ENCODE measurements around the gene ZKSCAN3. TPM values are rescaled to one million over a fixed set of nuclear protein-coding genes. Genes with fewer than 3 reads are reported as not detected.
"Not testable (repeated sequence)": the region's sequence is repeated elsewhere in the genome, so short reads cannot be mapped to it uniquely, and the experiment has no call there.

Gene ZKSCAN3
- 4.0 TPM for total RNA-seq
- long read RNA-seq, partial matches to known transcripts = 0 of 1 reads
- long read RNA-seq, other reads (novel, unspliced or antisense) = 1 of 1 reads

DNA sequence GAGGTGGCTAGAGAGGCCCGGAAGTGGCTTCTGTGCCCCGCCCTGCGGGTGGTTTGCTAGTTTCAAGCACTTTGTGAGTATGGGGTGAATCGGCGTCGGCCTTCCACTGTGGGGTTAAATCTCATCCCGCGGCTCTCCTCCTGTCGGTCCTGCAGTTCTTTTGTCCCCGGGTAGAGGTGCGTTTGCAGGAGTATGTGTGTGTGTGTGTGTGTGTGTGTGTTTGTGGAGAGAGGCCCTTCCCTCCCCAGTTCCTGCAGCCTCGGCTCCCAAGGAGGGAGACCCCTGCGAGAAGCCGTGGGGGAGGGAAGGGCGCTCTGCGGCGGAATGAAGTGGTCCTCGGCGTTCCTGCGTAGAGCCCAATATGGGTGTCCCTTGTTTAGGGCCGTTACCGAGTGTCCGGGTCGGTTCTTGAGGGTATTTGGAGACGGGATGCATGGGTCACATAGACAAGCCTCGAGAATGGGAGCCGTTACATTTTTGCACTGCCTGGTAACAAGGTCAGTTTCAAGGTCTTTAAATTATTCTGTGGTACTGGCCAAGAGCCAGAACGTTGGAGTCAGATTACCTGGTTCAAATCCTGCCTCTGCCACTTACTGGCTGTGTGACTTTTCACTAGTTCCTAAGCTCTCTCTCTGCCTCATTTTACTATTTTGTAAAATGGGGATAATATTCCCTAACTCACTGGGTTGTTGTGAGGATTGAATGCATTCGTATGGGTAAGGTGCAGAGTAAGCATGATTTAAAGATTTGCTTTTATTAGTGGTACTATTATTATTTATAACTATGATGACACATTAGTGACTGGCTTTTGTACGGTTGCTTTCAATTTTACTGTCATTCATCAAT is at the start of gene ZKSCAN3:
Gene ZKSCAN3, plus strand, starts transcription at position 56 of the 846 bp plus-strand sequence. CDS start 9,640 bp downstream, outside the sequence.
- intact Hi-C loops (cut with DNase I) = loop anchor here (1.0 to 10.0 kb wide), 4 partner anchors 14 to 875 kb away; partner anchors contain the start of genes ZNF184 and ZSCAN31
- peak; percentile 92 for DNase-seq (ENCODE audit: missing footprints)
- ATAC-seq = peak; percentile 96

DNA sequence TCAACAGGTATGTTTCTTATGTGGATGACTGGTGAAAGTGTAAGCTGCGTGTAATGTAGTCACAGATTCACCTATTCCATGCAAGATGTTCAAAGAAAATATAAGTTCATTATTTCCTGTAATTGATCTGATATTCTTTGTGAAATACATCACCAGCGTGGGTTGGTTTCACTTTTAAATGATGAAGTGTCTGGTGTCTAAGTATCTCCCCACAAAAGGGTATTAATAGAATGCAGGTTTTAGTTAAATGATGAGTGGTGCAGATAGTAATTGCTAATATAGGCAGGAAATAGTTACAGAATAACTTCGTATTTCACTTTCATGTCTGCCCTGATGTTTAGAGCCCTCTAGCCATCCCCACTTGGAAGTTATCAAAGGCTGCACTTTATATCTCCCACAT is 46.2 kb upstream of the ZKSCAN3 start:
- DNase-seq (ENCODE audit: missing footprints) (no peak), ATAC-seq (no peak)
- intact Hi-C loops (cut with DNase I) = no loop called here

DNA sequence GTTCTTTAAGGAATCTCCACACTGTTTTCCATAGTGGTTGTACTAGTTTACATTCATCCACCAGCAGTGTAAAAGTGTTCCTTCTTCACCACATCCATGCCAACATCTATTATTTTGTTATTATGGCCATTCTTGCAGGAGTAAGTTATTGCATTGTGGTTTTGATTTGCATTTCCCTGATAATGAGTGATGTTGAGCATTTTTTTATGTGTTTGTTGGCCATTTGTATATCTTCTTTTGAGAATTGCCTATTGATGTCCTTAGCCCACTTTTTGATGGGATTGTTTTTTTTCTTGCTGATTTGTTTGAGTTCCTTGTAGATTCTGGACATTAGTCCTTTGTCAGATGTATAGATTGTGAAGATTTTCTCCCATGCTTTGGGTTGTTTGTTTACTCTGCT is 43.4 kb upstream of the ZKSCAN3 start:
- DNase-seq (ENCODE audit: missing footprints); ATAC-seq; intact Hi-C loops (cut with DNase I): not testable (repeated sequence)

DNA sequence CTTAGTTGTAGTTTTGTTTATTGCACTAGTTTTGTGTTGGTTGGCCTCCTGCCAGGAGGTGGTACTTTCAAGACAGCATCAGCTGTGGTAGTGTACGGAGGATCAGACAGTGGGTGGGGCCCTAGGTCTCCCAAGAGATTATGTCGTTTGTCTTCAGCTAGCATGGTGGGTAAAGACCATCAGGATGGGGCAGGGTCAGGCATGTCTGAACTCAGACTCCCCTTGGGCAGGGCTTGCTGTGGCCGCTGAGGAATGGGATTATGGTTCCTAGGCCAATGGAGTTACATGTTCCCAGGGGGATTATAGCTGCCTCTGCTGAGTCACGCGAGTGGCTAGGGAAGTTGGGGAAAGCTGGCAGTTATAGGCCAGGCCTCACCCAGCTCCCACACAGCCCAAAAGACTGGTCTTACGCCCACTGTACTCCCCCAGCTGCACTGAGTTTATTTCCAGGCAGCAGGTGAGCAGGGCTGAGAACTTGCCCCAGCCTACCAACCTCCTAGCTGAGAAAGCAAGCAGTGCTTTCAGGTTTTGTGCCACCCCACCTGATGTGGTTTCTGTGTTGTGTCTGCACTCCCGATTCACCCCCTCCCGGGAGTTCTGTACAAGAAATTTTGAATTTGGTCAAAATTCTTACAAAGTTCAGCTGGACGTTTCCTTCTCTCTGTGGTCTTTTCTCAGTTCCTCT is 38.5 kb upstream of the ZKSCAN3 start:
- DNase-seq (ENCODE audit: missing footprints) (no peak), ATAC-seq (no peak)
- intact Hi-C loops (cut with DNase I) = no loop called here

DNA sequence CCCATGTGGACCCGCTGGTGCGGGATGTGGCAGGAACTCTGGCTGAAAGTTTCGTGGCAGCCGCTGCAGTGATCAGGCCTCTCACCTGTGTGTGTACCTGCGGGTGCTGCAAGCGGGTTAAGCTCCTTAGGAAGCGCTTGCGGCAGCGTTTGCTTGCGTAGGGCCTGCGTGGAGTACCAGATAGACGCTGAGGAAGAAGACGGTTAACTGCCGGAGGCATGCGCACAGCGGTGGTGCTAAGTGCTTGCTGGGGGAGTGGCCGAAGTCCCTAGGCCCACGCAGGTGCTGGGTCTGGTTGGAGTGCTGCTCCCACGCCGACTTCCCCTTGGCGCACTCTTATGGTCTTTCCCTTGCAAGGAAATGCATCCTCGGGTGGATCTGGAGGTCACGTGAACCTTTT is 36.8 kb upstream of the ZKSCAN3 start:
- intact Hi-C loops (cut with DNase I) = no loop called here
- no peak for DNase-seq (ENCODE audit: missing footprints)
- ATAC-seq = no peak

DNA sequence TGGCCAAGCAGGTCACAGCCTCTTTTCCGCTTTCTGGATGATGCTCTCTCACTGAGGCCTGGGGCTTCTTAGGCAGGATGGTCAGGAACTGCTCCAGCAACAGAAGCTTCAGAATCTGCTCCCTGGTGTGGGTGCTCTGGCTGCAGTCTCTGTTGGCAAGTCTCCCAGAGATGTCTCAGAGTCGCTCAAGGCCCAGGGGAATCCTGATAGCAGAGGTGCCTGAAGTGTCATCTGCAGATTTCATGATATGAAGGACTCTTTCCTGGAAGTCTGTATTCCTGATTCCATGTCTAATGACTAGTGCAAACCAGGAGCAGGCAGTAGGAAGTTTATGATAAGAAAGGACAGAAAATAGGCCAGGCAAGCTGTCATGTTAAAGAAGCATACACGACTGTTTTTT is 34.1 kb upstream of the ZKSCAN3 start:
- ATAC-seq (no peak), DNase-seq (ENCODE audit: missing footprints) (no peak)
- intact Hi-C loops (cut with DNase I) = no loop called here

DNA sequence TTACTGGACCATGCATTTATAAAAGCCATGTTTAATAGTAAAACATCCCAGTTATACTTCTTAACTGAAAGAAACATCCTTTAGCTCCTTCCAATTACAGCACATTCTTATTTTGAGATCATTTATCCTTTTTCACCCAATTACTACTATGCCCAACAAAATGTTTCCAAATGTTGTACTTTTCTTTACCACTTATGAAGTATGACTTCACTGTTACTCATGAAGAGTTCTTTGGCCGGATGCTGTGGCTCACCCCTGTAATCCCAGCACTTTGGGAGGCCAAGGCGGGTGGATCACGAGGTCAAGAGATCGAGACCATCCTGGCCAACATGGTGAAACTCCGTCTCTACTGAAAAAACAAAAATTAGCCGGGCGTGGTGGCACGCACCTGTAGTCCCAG is 31.9 kb upstream of the ZKSCAN3 start:
- DNase-seq (ENCODE audit: missing footprints); ATAC-seq; intact Hi-C loops (cut with DNase I): not testable (repeated sequence)

DNA sequence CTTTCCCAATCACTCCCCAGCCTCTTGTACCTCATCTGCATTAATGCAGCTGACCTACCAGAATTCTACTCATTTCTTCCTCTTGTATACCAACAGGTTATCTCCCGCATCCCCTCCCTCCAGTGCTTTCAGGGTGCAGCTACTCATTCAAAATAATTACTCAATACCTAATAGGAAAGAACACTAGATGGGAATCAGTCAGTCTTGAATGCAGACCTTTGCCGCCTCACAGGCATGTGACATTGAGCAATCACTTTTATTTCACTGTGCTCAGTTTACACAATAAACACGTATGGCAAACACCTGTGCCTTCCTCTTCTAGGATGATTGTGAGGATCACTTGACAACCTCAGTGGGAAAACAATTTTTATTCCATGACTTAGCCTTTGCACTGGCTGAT is 27.1 kb upstream of the ZKSCAN3 start:
- intact Hi-C loops (cut with DNase I) = no loop called here
- no peak for ATAC-seq

DNA sequence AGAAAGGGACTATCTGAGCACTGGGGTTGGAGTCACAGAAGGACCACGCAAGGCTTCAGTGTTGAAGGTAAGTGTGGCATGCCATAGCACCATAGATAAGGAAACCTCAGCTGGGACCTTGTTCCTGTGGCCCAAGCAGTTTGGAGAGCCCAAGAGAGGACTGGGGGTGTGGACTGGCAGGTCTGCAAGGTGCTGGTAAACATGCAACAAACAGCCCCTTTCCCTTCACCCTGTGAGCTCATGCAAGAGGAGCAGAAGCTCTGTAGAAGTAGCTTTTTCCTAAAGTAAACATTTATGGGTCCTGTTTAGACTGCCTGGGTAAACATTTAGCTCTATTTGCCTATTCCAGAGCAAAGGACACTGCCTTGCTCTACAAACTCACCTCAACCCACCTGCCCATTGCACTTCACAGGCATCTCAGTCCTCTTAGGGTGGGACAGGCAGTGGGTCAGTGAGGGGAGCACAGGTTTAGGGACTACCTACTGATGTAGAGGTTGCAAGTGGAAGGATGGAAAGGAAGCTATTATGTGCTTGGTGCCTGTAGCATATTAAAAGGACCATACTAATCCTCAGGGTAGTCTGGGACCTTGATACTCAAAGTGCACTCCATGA is 25.8 kb upstream of the ZKSCAN3 start:
- ATAC-seq (no peak), DNase-seq (ENCODE audit: missing footprints) (no peak)
- intact Hi-C loops (cut with DNase I) = no loop called here

More for the DNA sequence above, 27.1 kb upstream of the ZKSCAN3 start:
- DNase-seq (ENCODE audit: missing footprints) = no peak

DNA sequence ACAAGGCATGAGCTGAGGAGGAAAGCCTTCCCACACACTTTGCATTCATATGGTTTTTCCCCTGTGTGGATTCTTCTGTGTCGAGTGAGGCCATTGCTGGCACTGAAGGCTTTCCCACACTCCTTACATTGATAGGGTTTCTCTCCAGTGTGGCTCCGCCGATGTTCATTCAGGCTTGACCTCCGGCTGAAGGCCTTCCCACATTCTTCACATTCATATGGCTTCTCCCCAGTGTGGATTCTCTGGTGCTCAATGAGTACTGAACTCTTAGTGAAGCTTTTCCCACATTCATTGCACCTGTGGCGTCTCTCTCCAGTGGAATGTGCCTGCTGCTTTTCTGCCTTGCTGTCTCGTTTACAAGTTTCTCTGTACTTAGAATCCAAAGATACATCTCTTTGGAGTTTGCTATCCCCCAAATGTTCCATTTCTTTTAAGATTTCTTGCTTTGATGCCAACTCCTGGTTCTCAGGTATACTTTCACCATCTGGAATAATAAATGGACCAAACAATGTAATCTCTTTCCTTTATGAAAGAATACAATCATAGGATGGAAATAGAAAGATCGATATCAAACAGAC is 23.3 kb upstream of the ZKSCAN3 start:
- ATAC-seq (no peak), DNase-seq (ENCODE audit: missing footprints) (no peak)
- intact Hi-C loops (cut with DNase I) = no loop called here

DNA sequence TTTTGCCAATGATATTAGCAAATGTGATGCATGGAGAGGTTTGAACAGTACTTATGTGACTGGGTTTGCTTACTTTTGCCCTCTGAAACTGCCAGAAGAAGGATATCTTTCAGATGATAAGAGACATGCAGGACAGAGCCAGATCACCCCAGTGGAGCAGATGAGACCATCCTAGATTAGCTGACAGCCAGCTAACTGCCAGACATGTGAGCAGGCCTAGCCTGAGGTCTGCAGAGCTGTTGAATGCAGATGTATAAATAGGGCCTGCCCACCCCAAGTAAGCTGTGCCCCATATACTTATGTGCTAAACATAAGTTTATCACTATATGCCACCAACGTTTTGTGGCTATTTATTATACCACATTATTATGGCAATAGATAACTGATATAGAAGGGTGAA is 19.7 kb upstream of the ZKSCAN3 start:
- intact Hi-C loops (cut with DNase I) = no loop called here
- ATAC-seq = no peak
- DNase-seq (ENCODE audit: missing footprints) = no peak

DNA sequence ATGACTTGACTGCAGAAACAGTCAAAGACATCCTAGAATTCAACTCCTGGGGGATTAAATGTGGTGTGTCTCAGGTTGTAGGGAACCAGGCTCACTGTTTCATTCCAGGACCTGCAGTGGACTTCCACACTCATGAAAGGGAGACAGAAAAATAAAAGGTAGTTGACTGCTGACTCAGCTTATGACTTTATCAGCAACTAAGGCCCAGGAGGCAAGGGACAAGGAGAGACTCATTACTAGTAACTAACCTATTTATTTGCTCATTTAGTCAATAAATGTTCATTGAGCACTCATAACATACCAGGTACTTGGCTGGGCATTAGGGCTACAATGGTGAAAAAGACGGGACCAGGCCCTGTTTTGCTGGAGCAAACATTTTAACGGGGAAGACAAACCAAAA is 16.7 kb upstream of the ZKSCAN3 start:
- intact Hi-C loops (cut with DNase I) = no loop called here
- ATAC-seq = no peak
- DNase-seq (ENCODE audit: missing footprints) = no peak

DNA sequence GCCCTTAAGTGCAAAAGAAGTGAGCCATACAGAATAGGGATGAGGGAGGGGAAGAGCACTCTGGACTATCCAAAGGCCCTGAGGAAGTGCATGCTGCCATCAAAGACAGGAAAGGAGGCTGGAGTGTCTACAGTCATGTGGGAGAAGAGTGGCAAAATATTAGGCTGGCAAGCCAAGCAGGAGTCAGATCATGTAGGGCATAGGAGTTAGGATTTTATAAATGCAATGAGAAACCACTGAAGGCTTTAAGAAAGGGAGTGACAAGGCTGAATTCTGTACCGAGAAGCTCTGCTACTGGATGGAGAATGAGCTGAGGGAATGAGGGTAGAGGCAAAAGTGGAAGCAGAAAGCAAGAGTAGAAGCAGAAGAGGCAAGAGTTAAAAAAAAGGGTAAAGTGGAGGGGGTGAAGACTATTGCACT is 16.1 kb upstream of the ZKSCAN3 start:
- intact Hi-C loops (cut with DNase I) = no loop called here
- ATAC-seq (no peak), DNase-seq (ENCODE audit: missing footprints) (no peak)

DNA sequence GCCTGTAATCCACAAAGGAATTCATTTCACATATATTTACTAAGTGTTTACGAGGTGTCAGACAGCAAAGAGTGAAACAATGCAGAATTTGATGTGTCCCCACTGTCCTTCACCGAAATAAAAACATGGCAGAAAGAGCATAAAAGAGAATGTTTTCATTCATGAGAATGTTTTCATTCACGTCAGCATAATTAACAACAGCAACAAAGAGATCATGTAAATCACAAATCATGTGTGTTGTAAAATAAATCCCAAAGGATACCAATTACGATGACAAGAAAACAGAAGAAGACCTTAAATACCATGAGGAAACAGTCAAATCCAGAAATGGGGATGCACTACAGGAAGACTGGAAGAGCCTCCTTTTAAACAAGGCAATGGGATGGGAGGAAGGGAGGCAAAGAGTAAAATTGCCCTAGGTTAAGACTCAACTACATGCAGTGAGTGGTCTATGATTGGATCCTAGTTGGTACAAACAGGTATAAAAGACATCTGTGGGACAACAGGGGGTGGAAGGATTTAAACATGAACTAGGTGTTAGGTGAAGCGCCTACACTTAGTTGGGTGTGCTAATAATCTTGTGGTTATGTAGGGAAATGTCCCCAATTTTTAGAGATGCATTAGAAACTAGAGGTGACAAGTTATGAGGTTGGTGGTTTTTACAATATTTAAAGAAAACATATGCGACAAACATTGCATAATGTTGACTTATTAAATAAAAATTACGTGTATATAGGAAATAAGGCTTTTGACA is 15.3 kb upstream of the ZKSCAN3 start:
- intact Hi-C loops (cut with DNase I) = loop anchor here (5.0 kb wide), 1 partner anchor 52 kb away; the partner anchor contains the start of gene PGBD1
- ATAC-seq (no peak), DNase-seq (ENCODE audit: missing footprints) (no peak)

DNA sequence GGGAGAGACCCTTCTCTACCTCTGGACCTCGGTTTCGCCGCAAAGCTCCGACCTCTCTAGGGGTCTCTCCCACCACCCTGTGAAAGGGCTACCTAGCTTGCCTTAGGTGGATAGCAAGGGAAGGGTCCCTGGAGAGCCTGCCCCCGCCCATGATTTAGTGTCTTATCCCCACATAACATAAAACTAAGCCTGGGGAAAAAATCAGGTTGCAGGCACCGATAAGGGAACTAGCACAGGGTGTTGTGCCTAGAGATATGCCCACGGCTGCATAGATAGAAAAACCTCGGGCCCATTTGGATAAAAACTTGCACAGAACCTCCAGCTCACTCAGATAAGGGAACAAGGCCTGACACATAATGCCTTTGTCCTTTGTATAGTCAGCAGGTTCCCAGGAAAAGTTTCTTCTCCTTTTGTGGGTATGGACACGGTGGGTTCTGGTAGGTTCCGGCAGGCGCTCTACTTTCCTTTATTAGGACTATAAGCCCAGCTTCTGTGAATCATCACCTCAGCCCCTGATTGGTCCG is 14.6 kb upstream of the ZKSCAN3 start:
- DNase-seq (ENCODE audit: missing footprints) = no peak
- ATAC-seq = no peak
- intact Hi-C loops (cut with DNase I) = loop anchor here (5.0 kb wide), 1 partner anchor 53 kb away; the partner anchor contains the start of gene PGBD1

DNA sequence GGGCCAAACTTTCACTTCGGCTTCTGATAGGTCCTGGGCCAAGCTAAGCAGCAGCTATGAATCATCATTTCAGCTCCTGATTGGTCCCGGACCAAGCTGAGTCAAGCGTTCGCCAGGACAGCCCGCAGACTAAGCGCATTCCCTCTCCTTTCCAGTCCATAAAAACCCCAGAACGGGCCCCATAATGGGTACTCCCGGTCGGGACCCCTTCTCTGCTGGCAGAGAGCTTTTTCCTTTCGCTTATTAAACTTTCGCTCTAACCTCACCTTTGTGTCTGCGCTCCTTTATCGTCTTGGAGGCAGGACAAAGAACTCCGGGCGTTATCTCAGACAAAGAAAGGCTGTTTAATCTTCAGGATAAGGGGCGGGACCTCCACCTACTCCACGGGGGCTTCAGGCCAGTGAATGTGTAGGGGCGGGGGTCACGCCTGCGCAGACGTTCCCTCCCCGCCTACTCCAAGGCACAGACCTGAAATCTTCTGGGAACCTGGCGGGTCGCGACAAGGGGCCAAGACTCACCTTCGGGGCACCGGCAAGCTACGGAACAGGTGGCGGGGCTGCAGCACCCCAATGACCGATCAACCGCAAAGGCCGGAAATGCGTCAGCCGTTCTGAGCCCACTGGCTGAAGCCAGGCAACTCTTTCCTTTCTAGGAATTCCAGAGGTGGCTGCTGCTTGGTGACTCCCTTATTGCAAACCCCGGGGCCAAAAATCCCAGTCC is 14.0 kb upstream of the ZKSCAN3 start, which contains the start of gene ZSCAN31:
Gene ZSCAN31, minus strand, starts transcription at position 585 of the 720 bp plus-strand sequence. CDS start 6,465 bp downstream, outside the sequence.
- ATAC-seq = peak; percentile 99
- intact Hi-C loops (cut with DNase I) = loop anchor here (1.0 to 5.0 kb wide), 2 partner anchors 14 to 53 kb away; partner anchors contain the start of genes PGBD1 and ZKSCAN3

More for the DNA sequence above, 14.0 kb upstream of the ZKSCAN3 start, which contains the start of gene ZSCAN31:
- DNase-seq (ENCODE audit: missing footprints) = peak; percentile 95
